Prostate gland (tissue), 2 donors: ENCODE results near the gene WDR91. TPM values are rescaled to one million over a fixed set of nuclear protein-coding genes. Genes with fewer than 3 reads are reported as not detected.

Experiments
- DNase-seq: peaks from one replicate; pipeline ENCODE4 v3.0.0-alpha.2; 2019; ENCODE audit warnings: low spot score
- H3K27ac ChIP-seq, 2 donors: fragments of 200-600 bp; sonication (generic); 2 replicates each; pipeline ENCODE4 v1.5.1; 2017 to 2019
- H3K27me3 ChIP-seq: fragments of 200-600 bp; sonication (generic); replicated peaks from 2 replicates; pipeline ENCODE4 v1.5.1; 2019; ENCODE audit not compliant: insufficient read depth
- H3K36me3 ChIP-seq, 2 donors: fragments of 200-600 bp; sonication (generic); 1 replicate in 1 of 2; 2 replicates in 1 of 2; pipeline versions ENCODE4 v1.5.1 to v1.8.1; 2017 to 2019
- H3K4me1 ChIP-seq: fragments of 200-600 bp; sonication (generic); replicated peaks from 2 replicates; pipeline ENCODE4 v1.5.1; 2019
- H3K4me3 ChIP-seq, 2 donors: fragments of 200-600 bp; sonication (generic); 2 replicates each; pipeline ENCODE4 v1.5.1; 2017 to 2019
- H3K9me3 ChIP-seq: fragments of 200-600 bp; sonication (generic); 2 replicates; pipeline ENCODE4 v1.5.1; 2017
- POLR2A ChIP-seq: fragments of 450-650 bp; IDR thresholded peaks from one replicate; pipeline ENCODE4 v1.6.1; 2016; ENCODE audit warnings: antibody characterized with exemption, mild to moderate bottlenecking
- POLR2AphosphoS5 ChIP-seq: sonication (generic); formaldehyde crosslinking; IDR thresholded peaks from one replicate; pipeline ENCODE4 v1.6.1; 2017; ENCODE audit warnings: antibody characterized with exemption
- WGBS: methylation state at CpG from one replicate; pipeline ENCODE4 v1.1.5; 2018; 5-methylcytosine and 5-hydroxymethylcytosine counted together
- intact Hi-C: fragments of 100-400 bp; cut with DNase I; formaldehyde crosslinking; loops from one replicate; pipeline ENCODE4 v1.14.2; 2022
- microRNA-seq: library from miRNA; unstranded; fragments of <30 nt; microRNA quantifications from one replicate; pipeline ENCODE4, GENCODE V29; 2016
- small RNA-seq, 2 donors: library from RNA; depleted of rRNA; stranded (forward); fragments of <200 nt; gene quantifications; one replicate each; pipeline ENCODE3, GENCODE V24; 2016
- total RNA-seq, 2 donors: library from RNA; depleted of rRNA; stranded (reverse); fragments of >200 nt; gene quantifications; one replicate each; pipeline ENCODE4 v1.1.0, GENCODE V29; 2016
- TF ChIP-seq, protein P1 (sequence below), 4 experiments: fragments of 200-600 bp in 2 of 4; fragments of 450-650 bp in 2 of 4; sonication (generic) in 2 of 4; IDR thresholded peaks; 1 replicate in 3 of 4; 2 replicates in 1 of 4; pipeline ENCODE4 v1.5.1; 2016 to 2019; ENCODE audit warnings: antibody characterized with exemption in 4 of 4, mild to moderate bottlenecking in 2 of 4, moderate library complexity in 2 of 4

Gene WDR91
- total RNA-seq, 2 donors from 2014 or later = 13.6 to 49.1 TPM

DNA sequence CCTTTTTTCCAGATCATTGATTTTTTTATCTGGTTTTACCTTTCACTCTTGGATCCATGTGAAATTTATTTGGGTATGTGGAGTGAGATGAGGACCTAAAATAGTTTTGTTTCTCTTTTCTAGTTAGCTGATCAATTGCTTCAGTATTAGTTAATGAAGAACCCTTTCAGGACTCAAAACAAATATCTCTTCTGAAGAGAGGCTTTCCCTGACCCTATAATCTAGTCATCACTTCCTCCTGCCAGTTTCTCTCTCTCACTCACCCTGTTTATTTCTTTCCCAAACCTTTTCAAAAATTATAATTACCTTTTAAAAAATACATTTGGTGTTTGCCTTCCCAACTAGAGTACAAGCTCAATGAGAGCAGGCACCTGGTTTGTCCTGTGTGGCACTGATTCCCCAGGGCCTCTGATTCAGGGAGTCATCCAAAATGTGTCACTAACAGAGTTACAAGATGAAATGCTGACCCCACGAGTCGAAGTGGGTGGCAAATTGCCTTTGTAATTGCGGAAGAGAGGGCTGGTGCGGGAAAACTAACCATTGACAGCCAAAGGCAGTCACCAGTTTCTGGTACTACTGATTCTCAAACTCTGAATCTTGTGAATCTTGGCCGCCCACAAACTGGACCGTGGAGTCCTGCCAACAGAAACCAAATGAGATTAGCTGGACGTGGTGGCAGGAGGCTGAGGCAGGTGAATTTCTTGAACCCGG lies 61.1 kb downstream of the WDR91 start:
- intact Hi-C loops = no loop called here
- Histone ChIP-seq H3K36me3 (no peaks in the 10 kb centered on the region), H3K4me1 (peaks cover 5% of the 10 kb centered on the region), H3K4me3 (no peak overlapping the region), H3K27me3 (no peaks in the 10 kb centered on the region), H3K9me3 (no peaks in the 10 kb centered on the region), H3K27ac (no peak overlapping the region)
- TF ChIP-seq, protein P1, sequence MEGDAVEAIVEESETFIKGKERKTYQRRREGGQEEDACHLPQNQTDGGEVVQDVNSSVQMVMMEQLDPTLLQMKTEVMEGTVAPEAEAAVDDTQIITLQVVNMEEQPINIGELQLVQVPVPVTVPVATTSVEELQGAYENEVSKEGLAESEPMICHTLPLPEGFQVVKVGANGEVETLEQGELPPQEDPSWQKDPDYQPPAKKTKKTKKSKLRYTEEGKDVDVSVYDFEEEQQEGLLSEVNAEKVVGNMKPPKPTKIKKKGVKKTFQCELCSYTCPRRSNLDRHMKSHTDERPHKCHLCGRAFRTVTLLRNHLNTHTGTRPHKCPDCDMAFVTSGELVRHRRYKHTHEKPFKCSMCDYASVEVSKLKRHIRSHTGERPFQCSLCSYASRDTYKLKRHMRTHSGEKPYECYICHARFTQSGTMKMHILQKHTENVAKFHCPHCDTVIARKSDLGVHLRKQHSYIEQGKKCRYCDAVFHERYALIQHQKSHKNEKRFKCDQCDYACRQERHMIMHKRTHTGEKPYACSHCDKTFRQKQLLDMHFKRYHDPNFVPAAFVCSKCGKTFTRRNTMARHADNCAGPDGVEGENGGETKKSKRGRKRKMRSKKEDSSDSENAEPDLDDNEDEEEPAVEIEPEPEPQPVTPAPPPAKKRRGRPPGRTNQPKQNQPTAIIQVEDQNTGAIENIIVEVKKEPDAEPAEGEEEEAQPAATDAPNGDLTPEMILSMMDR (IDR thresholded peaks at IDR 0.05) = no peak
- TF ChIP-seq POLR2A (no peak), POLR2AphosphoS5 (no peak)
- WGBS = 76% methylated on average over 8 of the region's 8 CpGs
- DNase-seq = no peak

DNA sequence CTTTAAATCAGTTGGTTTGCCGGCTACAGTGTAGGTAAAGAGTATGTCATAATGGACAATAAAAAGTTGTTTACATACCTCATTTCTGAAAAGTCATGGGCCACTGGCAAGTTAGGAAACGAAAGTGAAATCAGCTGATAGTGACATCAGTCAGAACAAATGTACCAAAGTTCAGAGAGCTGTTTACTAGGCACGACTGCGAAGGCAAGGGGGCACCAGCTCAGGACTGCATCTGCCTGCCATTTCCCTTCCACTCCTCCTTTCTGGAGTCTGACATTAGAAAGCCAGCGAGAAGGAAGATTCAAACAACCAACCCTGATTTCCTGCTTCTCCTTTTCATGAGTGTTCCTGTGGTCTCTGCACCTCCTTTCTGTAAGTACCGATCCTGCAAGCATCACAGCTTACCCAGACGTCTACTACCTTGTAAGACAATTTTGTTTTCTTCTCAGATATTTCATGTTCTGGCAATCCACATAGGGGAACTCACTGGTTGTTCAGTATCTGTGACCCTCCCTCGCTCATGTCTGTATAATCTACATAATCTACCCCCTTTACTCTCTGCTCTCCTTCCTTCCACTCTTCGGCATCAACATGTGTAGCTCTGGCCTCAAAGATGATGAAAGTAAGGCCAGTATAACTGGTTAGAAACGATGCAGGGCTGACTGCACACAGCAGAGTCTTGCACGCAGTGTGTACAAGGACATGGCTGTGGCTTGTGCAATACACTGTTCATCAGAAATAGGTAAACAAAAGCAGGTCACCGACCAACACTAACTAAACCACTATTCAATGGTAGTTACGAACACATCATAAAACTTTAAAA lies 63.2 kb downstream of the WDR91 start, which contains the start of gene TMEM140:
Gene TMEM140, plus strand, starts transcription at position 174 of the 823 bp plus-strand sequence. CDS start 16,370 bp downstream, outside the sequence.
- no peaks in the 10 kb centered on the region for H3K36me3 ChIP-seq
- peaks cover 5% of the 10 kb centered on the region for H3K4me1 ChIP-seq
- intact Hi-C loops = loop anchor here (5.0 kb wide), 1 partner anchor 161 kb away; the partner anchor contains the start of gene AGBL3
- no peaks in the 10 kb centered on the region for H3K27me3 ChIP-seq
- H3K4me3 ChIP-seq = peak within 1 kb of the TSS; percentile 31 to 46
- H3K27ac ChIP-seq = peak within 1 kb of the TSS; percentile 89 to 95
- peak; percentile 61 for DNase-seq
- TF ChIP-seq POLR2A = peak; percentile 69
- TF ChIP-seq, protein P1 (IDR thresholded peaks at IDR 0.05) = peak in 2 of 4 experiments; percentile 23 to 25
- TF ChIP-seq POLR2AphosphoS5 = peak; percentile 92
- WGBS = 11% methylated on average over 13 of the region's 13 CpGs
- no peaks in the 10 kb centered on the region for H3K9me3 ChIP-seq

DNA sequence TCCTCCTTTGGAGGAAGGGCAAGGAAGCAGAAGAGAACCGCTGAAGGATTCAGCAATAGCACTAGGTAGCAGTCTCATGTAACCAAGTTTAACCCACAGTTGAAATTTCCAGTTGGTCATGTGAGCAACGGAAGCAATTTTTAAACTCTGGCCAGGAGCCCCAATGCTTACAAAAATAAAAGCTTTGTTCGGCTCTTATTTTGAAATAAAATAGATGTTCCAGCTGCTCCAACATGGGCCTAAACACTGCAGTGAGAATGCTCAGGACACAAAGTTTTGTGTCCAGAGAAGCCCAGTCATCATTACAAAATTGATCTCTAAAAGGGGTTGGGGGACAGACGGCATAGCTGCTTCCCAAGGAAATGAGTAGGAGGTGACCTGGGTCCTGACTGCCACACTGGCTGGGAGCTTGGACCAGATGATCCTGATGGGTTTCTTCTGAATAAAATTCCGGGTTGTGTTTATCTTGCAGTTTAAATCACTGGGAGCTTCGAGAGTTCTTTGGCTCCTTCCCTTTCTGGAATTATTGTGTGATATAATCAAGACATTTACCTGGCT lies 63.9 kb downstream of the WDR91 start:
- Histone ChIP-seq H3K27me3 (no peaks in the 10 kb centered on the region), H3K27ac (peak overlapping the region; percentile 89 to 95), H3K36me3 (no peaks in the 10 kb centered on the region), H3K9me3 (no peaks in the 10 kb centered on the region), H3K4me1 (peaks cover 5% of the 10 kb centered on the region), H3K4me3 (peak overlapping the region; percentile 31 to 46)
- DNase-seq = no peak
- intact Hi-C loops = loop anchor here (5.0 kb wide), 1 partner anchor 160 kb away; the partner anchor contains the start of gene AGBL3
- TF ChIP-seq POLR2A (no peak), POLR2AphosphoS5 (no peak)
- TF ChIP-seq, protein P1 (IDR thresholded peaks at IDR 0.05) = no peak
- 10% methylated on average over 6 of the region's 6 CpGs for WGBS

DNA sequence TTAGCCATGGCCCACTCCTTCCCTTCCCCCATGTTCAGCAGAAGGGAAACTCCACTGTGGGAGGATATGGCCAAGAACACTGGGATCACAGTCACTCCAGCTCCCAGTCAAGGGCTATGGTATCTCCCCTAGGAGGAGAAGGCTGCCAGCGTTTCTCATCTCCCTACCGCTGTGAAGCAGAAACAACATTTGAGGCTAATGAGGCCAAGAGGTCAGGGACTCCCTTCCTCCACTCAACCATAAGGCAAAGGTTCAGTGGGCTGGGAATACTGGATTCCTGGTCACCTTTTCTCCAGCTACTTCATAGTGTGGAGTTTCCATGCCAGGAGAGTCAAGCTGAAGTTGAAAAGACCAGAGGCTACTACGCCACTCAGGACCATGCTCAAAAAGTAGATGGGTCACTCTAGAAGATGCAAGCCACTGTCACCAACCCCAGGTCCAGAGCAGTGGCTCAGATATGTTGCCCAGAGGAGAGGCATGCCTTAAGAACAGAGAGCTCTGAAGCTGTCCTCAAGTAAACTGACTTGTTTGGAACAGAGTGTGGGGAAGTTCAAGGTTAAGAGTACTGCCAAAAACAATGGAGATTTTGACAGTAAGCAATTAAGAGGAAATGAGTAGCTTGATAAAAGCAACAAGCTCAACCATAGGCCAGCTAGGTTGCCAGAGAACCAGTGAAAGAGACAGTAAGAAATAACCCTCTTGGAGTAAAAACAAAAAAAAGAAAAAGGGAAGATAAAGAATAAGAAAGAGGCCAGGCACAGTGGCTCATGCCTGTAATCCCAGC lies 67.2 kb downstream of the WDR91 start:
- DNase-seq = no peak
- intact Hi-C loops = no loop called here
- Histone ChIP-seq H3K27me3 (no peaks in the 10 kb centered on the region), H3K4me1 (peaks cover under 1% of the 10 kb centered on the region), H3K9me3 (no peaks in the 10 kb centered on the region), H3K36me3 (no peaks in the 10 kb centered on the region), H3K4me3 (no peak overlapping the region), H3K27ac (no peak overlapping the region)
- WGBS = 85% methylated on average over 3 of the region's 3 CpGs
- no peak for TF ChIP-seq POLR2A
- TF ChIP-seq, protein P1 (IDR thresholded peaks at IDR 0.05) = no peak
- no peak for TF ChIP-seq POLR2AphosphoS5

Small RNAs within 50 kb of the gene (microRNA-seq; reads per million reads assigned to microRNA genes)
- gene MIR6509 = not detected

Small RNAs within 50 kb of the gene (small RNA-seq; reads per million reads assigned to genes)
- 0 to 0.20 reads per million in 2 donors for gene MIR6509

Other genes starting within 250 kb of the WDR91 start
- 1 to 10 TPM; 1.4 to 2.6 TPM for gene AGBL3, start 225.0 kb downstream of the WDR91 start, total RNA-seq
- 10 to 100 TPM in 1 of 2 donors, 1 to 10 TPM in 1; 8.2 to 14.6 TPM for gene TMEM140, start 63.5 kb downstream of the WDR91 start, total RNA-seq
- gene CYREN, start 40.8 kb downstream of the WDR91 start, total RNA-seq = 10 to 100 TPM; 44.5 to 53.6 TPM
- gene STRA8, start 22.3 kb upstream of the WDR91 start, total RNA-seq = not detected